Gastroesophageal sphincter (tissue), 3 donors: ENCODE results near the gene OGDH.

Source experiments
- CTCF ChIP-seq, 4 experiments: fragments of 200-600 bp in 2 of 4; fragments of 450-650 bp in 2 of 4; sonication (generic) in 1 of 4; IDR thresholded peaks; one replicate each; pipeline ENCODE4 v1.5.1; 2017 to 2019; ENCODE audit warnings: antibody characterized with exemption in 4 of 4, mild to moderate bottlenecking in 2 of 4, moderate library complexity in 2 of 4
- POLR2A ChIP-seq, 2 donors: fragments of 450-650 bp; IDR thresholded peaks; one replicate each; pipeline ENCODE4 v1.6.1; 2017; ENCODE audit warnings: antibody characterized with exemption in 2 of 2, mild to moderate bottlenecking in 2 of 2, moderate library complexity in 1 of 2
- POLR2AphosphoS5 ChIP-seq: sonication (generic); formaldehyde crosslinking; IDR thresholded peaks from one replicate; pipeline ENCODE4 v1.6.1; 2017; ENCODE audit warnings: antibody characterized with exemption

- TF ChIP-seq CTCF (IDR thresholded peaks at IDR 0.05) (no peak), POLR2A (IDR thresholded peaks at IDR 0.05) (no peak), POLR2AphosphoS5 (no peak)
These were observed 87.3 kb downstream of the OGDH start for GRCh38 chr7:44693641-44694313.
